ENCODE results near the gene NGEF. TPM values are rescaled to one million over a fixed set of nuclear protein-coding genes. Genes with fewer than 3 reads are reported as not detected.

NGEF gene
- total and polyA plus RNA-seq, 10 of the 15 experiments (the other 5 are each of a cell fraction or from before 2014, with no cell fraction given): 0.12 TPM; not detected in 9

DNA sequence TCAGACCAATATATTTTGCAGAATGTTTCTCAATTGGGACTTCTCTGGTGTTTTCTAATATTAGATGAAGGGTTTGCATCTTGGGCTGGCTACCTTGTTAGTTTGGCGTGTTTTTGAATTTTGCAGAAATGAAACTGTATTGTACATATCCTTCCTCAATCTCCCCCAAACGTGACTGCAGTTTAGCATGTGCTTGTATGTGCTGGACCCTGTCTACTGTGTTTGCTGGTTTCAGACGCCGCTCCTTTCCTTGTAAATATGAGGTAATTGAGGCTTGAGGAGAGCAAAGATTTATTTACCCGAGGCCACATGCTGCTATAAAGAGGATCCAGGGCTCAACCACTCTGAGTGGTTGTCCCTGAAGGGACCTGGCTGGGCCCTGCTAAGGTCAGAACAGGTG, 57.2 kb downstream of the NGEF start:
- H3K36me3 ChIP-seq (ENCODE audit: control insufficient read depth in 2 of 2, insufficient read depth in 2 of 2, low read length in 1 of 2): no peaks in the 10 kb centered on the region
- SMC1A ChIA-PET (ENCODE audit: uncharacterized antibody, unreplicated experiment): interaction anchor here (1.1 to 6.7 kb wide), 4 partner anchors 9 to 22 kb away, joined by 3 to 52 read pairs (median 12); no protein-coding TSS in a partner anchor
- H3K9me3 ChIP-seq (replicated peaks; ENCODE audit: control insufficient read depth, insufficient read depth, low read length): peaks cover 2% of the 10 kb centered on the region; the same call in 1 of the 3 replicates
- no peak overlapping the region for H3K9ac ChIP-seq (ENCODE audit: control insufficient read depth, insufficient read depth, low read length)
- no peak overlapping the region; the same call in 1 of the 2 replicates for H3K27ac ChIP-seq (ENCODE audit: control insufficient read depth, insufficient read depth)
- WGBS (ENCODE audit: insufficient coverage, insufficient replicate concordance, low lambda C conversion rate, missing lambda C conversion rate): 6% methylated on average over 5 of the region's 5 CpGs
- no TSS peak for BruUV-seq (replicated peaks)
- intact Hi-C loops (cut with micrococcal nuclease; ENCODE audit: unreplicated experiment): no loop called here
- peak; percentile 77 for ATAC-seq
- H3K4me3 ChIP-seq: no peak overlapping the region
- POLR2A ChIA-PET: interaction anchor here (0.6 to 0.7 kb wide), 2 partner anchors 179 to 441 kb away, joined by 3 to 4 read pairs; no protein-coding TSS in a partner anchor
- no peaks in the 10 kb centered on the region for H3K79me2 ChIP-seq (ENCODE audit: control insufficient read depth, insufficient read depth, low read length)
- peak overlapping the region; percentile 55 for H3K4me2 ChIP-seq (ENCODE audit: control insufficient read depth, insufficient read depth)
- no peaks in the 10 kb centered on the region for H3K27me3 ChIP-seq (replicated peaks in 1 of 2; ENCODE audit: control insufficient read depth in 2 of 2, insufficient read depth in 2 of 2, low read length in 1 of 2)
- H2AFZ ChIP-seq (ENCODE audit: control insufficient read depth, low read depth, low read length): peak overlapping the region; percentile 45
- no peak for FAIRE-seq
- RAD21 ChIA-PET (ENCODE audit: unreplicated experiment): interaction anchor here (0.7 to 2.9 kb wide), 5 partner anchors 13 to 296 kb away, joined by 3 to 12 read pairs (median 3); partner anchors contain the start of gene ATG16L1
- no peaks in the 10 kb centered on the region for H4K20me1 ChIP-seq (ENCODE audit: control insufficient read depth, insufficient read depth)
- in situ Hi-C loops (cut with MboI): no loop called here
- CTCF ChIA-PET: interaction anchor here (3.5 to 4.7 kb wide), 2 partner anchors 14 to 99 kb away, joined by 18 to 23 read pairs; no protein-coding TSS in a partner anchor
- H3K4me1 ChIP-seq (ENCODE audit: control insufficient read depth, insufficient read depth, low read length): peaks cover 19% of the 10 kb centered on the region
- peak; percentile 13 for DNase-seq (ENCODE audit: low read depth, low spot score)
- TF ChIP-seq IKZF2 (IDR thresholded peaks at IDR 0.05) (peak; percentile 11 to 29; a peak in 2 of 4 replicates), GATAD2B (conservative IDR thresholded peaks at IDR 0.05; ENCODE audit: low read depth) (no peak), PRDM15 (CRISPR knock-in tag; IDR thresholded peaks at IDR 0.05) (no peak), ETV6 (conservative IDR thresholded peaks at IDR 0.05 in 1 of 2, IDR thresholded peaks at IDR 0.05 in 1 of 2; ENCODE audit: borderline replicate concordance in 1 of 2, low read depth in 1 of 2) (peak in 1 of 2 experiments; percentile 38; a peak in 1 of 4 replicates), DPF2 (IDR thresholded peaks at IDR 0.05) (peak; percentile 37; the same call in 1 of the 2 replicates), KAT2A (conservative IDR thresholded peaks at IDR 0.05; ENCODE audit: control insufficient read depth, low read depth, low read length) (no peak), POLR2A (IDR thresholded peaks at IDR 0.05; ENCODE audit: low read depth, low read length) (no peak), YBX1 (IDR thresholded peaks at IDR 0.05) (no peak), POLR2AphosphoS5 (IDR thresholded peaks at IDR 0.05; ENCODE audit: low read length) (no peak), BHLHE40 (IDR thresholded peaks at IDR 0.05; ENCODE audit: borderline replicate concordance in 1 of 2, low read depth in 2 of 2, low read length in 1 of 2) (peak; percentile 95 to 96), POLR2AphosphoS2 (IDR thresholded peaks at IDR 0.05; ENCODE audit: low read depth, low read length) (no peak), JUND (IDR thresholded peaks at IDR 0.05; ENCODE audit: low read depth, low read length) (no peak), CHD2 (IDR thresholded peaks at IDR 0.05; ENCODE audit: borderline replicate concordance, low read depth, low read length) (no peak), ZBED1 (IDR thresholded peaks at IDR 0.05; ENCODE audit: borderline replicate concordance) (no peak), ATF7 (IDR thresholded peaks at IDR 0.05; ENCODE audit: low read depth) (peak; percentile 45; the same call in 1 of the 2 replicates), NFIC (IDR thresholded peaks at IDR 0.05; ENCODE audit: low read depth, low read length) (no peak)
